GM12891 (cell line): Measurements from ENCODE around the gene MICAL3.
A peak's percentile ranks its signal among the peaks of the same experiment; 100 is the strongest.

Source experiments
- DNase-seq: peaks from one replicate; pipeline ENCODE4 v3.0.0; 2011; ENCODE audit warnings: low spot score; ENCODE audit not compliant: insufficient read length
- FAIRE-seq: peaks from 2 replicates; lab custom pipeline; 2011; peaks lifted over from hg19 to GRCh38; lab: Jason Lieb, UNC
- PAX5 ChIP-seq: IDR thresholded peaks from 2 replicates; pipeline ENCODE4 v1.6.1; 2011; ENCODE audit warnings: low read length, moderate library complexity, mild to moderate bottlenecking; ENCODE audit not compliant: insufficient read depth, severe bottlenecking
- POLR2A ChIP-seq: IDR thresholded peaks from 2 replicates; pipeline ENCODE4 v1.6.1; 2011; ENCODE audit warnings: low read depth, low read length, control low read depth
- POLR2AphosphoS5 ChIP-seq: IDR thresholded peaks from 2 replicates; pipeline ENCODE4 v1.6.1; 2011; ENCODE audit warnings: low read depth, low read length, control low read depth
- POU2F2 ChIP-seq: IDR thresholded peaks from 2 replicates; pipeline ENCODE4 v1.6.1; 2011; ENCODE audit warnings: low read depth, mild to moderate bottlenecking, control low read depth, low read length, moderate library complexity
- SPI1 ChIP-seq: IDR thresholded peaks from 2 replicates; pipeline ENCODE4 v1.6.1; 2011; ENCODE audit warnings: low read depth, low read length, control low read depth
- TAF1 ChIP-seq: IDR thresholded peaks from 2 replicates; pipeline ENCODE4 v1.6.1; 2011; ENCODE audit warnings: low read depth, low read length, control low read depth

The MICAL3 gene

GRCh38 chr22:17802822-17803221 lies 221.5 kb downstream of the MICAL3 start:
- DNase-seq (no peak), FAIRE-seq (peak; percentile 45)
- no peak for TF ChIP-seq TAF1
- no peak for TF ChIP-seq PAX5
- TF ChIP-seq POU2F2: no peak
- no peak for TF ChIP-seq SPI1
- no peak; the same call in 1 of the 2 replicates for TF ChIP-seq POLR2AphosphoS5
- no peak for TF ChIP-seq POLR2A

- DNase-seq (no peak), FAIRE-seq (peak; percentile 38)
- 0 out of 2 replicates have a peak, but pooled peaks have one; percentile 20 for TF ChIP-seq POLR2A
- no peak for TF ChIP-seq PAX5
- peak; percentile 42; the same call in 1 of the 2 replicates for TF ChIP-seq POLR2AphosphoS5
These were observed 221.9 kb downstream of the MICAL3 start for GRCh38 chr22:17802411-17802810.

- peak; percentile 66 for FAIRE-seq
These were observed 226.4 kb downstream of the MICAL3 start for GRCh38 chr22:17797721-17798559.

GRCh38 chr22:17796695-17797094 lies 227.7 kb downstream of the MICAL3 start:
- TF ChIP-seq POLR2A: no peak
- TF ChIP-seq SPI1: no peak
- peak; percentile 39; the same call in 1 of the 2 replicates for TF ChIP-seq POLR2AphosphoS5
- no peak for TF ChIP-seq PAX5
- peak; percentile 53 for TF ChIP-seq TAF1
- 0 out of 2 replicates have a peak, but pooled peaks have one; percentile 21 for TF ChIP-seq POU2F2
- FAIRE-seq: no peak
- no peak for DNase-seq

More at GRCh38 chr22:17797721-17798559, 226.4 kb downstream of the MICAL3 start:
- peak; percentile 64 for DNase-seq
- TF ChIP-seq POU2F2 (peak; percentile 75), SPI1 (peak; percentile 98), POLR2A (peak; percentile 59; the same call in 1 of the 2 replicates), TAF1 (peak; percentile 70; the same call in 1 of the 2 replicates), PAX5 (no peak), POLR2AphosphoS5 (peak; percentile 87)

GRCh38 chr22:17795661-17796548 lies 228.5 kb downstream of the MICAL3 start:
- FAIRE-seq (peak; percentile 93), DNase-seq (no peak)
- TF ChIP-seq POLR2AphosphoS5 (peak; percentile 38; the same call in 1 of the 2 replicates), TAF1 (peak; percentile 65; the same call in 1 of the 2 replicates), POU2F2 (peak; percentile 88; the same call in 1 of the 2 replicates), SPI1 (peak; percentile 86), POLR2A (peak; percentile 67), PAX5 (peak; percentile 47)

- TF ChIP-seq SPI1 (no peak), POLR2AphosphoS5 (peak; percentile 65), TAF1 (no peak), POLR2A (peak; percentile 21; the same call in 1 of the 2 replicates), POU2F2 (peak; percentile 18; the same call in 1 of the 2 replicates), PAX5 (no peak)
- no peak for DNase-seq
- FAIRE-seq: peak; percentile 93
These were observed 229.4 kb downstream of the MICAL3 start for GRCh38 chr22:17794726-17795542.

- no peak for DNase-seq
- TF ChIP-seq TAF1: no peak
- TF ChIP-seq POLR2A: no peak
- no peak for TF ChIP-seq PAX5
- no peak for TF ChIP-seq POU2F2
- no peak for TF ChIP-seq POLR2AphosphoS5
- TF ChIP-seq SPI1: no peak
- no peak for FAIRE-seq
These were observed 231.4 kb downstream of the MICAL3 start for GRCh38 chr22:17792854-17793434.

- FAIRE-seq: peak; percentile 74
- TF ChIP-seq POU2F2 (no peak), POLR2A (no peak), TAF1 (no peak)
- DNase-seq: no peak
These were observed 232.1 kb downstream of the MICAL3 start for GRCh38 chr22:17792299-17792698.

- TF ChIP-seq POU2F2 (no peak), POLR2AphosphoS5 (no peak), SPI1 (no peak), PAX5 (no peak), TAF1 (no peak), POLR2A (no peak)
- no peak for FAIRE-seq
These were observed 233.2 kb downstream of the MICAL3 start for GRCh38 chr22:17791196-17791595.

More at GRCh38 chr22:17791196-17791595, 233.2 kb downstream of the MICAL3 start:
- no peak for DNase-seq
